ENCODE measurements around the gene KHK. TPM values are rescaled to one million over a fixed set of nuclear protein-coding genes. Genes with fewer than 3 reads are reported as not detected.

KHK gene
- total RNA-seq = 10 to 100 TPM in 1 of 2 experiments, 1 to 10 TPM in 1; 9.7 to 10.6 TPM

- Mint-ChIP-seq H3K4me1 (peaks cover 41% of the 10 kb centered on the region), H3K27ac (peak within 1 kb of the TSS; percentile 90), H3K4me3 (peak within 1 kb of the TSS; percentile 79), H3K9me3 (no peaks in the 10 kb centered on the region), H3K36me3 (ENCODE audit: low read depth) (no peaks in the 10 kb centered on the region), H3K27me3 (no peaks in the 10 kb centered on the region)
- DNase-seq = peak; percentile 36
- CTCF ChIA-PET = interaction anchor here (0.7 to 4.4 kb wide), 11 partner anchors 13 to 636 kb away, joined by 3 to 21 read pairs (median 4); partner anchors contain the start of genes OST4 and PREB
- POLR2A ChIA-PET = interaction anchor here (0.6 to 1.0 kb wide), 2 partner anchors 18 to 407 kb away, joined by 3 read pairs; no protein-coding TSS in a partner anchor
These were observed at the start of gene KHK for GRCh38 chr2:27086724-27087593. KHK (plus strand) TSS chr2:27086772; CDS start chr2:27087260, 488 bp downstream.

- Mint-ChIP-seq H3K36me3 (ENCODE audit: low read depth) (peaks cover 50% of the 10 kb centered on the region), H3K4me3 (no peak overlapping the region), H3K27me3 (no peaks in the 10 kb centered on the region), H3K9me3 (no peaks in the 10 kb centered on the region), H3K27ac (no peak overlapping the region), H3K4me1 (peaks cover 27% of the 10 kb centered on the region)
- DNase-seq = no peak
- ChIA-PET CTCF (interaction anchor here (1.0 to 4.3 kb wide), 3 partner anchors 12 to 330 kb away, joined by 3 to 29 read pairs (median 6); partner anchors contain the start of gene AGBL5), POLR2A (no interaction called here)
These were observed 48.6 kb upstream of the KHK start for GRCh38 chr2:27038012-27038411.

DNA sequence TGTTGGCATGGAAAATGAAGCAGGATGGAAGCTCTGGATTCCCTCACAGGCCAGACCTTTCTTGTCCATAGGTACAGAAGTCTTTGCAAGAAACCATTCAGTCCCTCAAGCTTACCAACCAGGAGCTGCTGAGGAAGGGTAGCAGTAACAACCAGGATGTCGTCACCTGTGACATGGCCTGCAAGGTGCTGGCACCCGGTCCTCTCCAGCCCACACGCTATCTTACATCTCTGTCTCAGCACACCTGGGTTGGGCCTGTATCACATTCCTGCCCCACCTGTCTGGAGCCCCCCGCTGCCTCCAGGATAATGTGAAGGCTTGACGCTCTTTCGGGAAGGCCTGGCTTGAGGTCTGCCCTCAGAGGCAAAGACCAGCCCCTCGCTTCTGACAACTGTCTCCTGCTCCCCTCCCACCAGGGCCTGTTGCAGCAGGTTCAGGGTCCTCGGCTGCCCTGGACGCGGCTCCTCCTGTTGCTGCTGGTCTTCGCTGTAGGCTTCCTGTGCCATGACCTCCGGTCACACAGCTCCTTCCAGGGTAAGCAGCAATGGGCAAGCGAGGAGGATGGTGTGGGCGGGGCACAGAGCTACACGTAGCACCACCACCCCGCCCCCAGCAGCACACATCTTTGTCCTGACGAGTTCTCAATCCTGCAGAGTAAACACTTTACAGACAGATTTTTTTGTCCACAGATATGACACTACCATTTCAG is 47.8 kb upstream of the KHK start:
- Mint-ChIP-seq H3K4me1 (peaks cover 22% of the 10 kb centered on the region), H3K36me3 (ENCODE audit: low read depth) (peaks cover 48% of the 10 kb centered on the region), H3K27me3 (no peaks in the 10 kb centered on the region), H3K4me3 (no peak overlapping the region), H3K27ac (peak overlapping the region; percentile 62), H3K9me3 (no peaks in the 10 kb centered on the region)
- ChIA-PET POLR2A (interaction anchor here (1.0 kb wide), 1 partner anchor 13 kb away, joined by 3 read pairs; the partner anchor contains the start of gene AGBL5), CTCF (interaction anchor here (0.6 to 4.3 kb wide), 4 partner anchors 12 to 79 kb away, joined by 3 to 29 read pairs (median 5); partner anchors contain the start of gene AGBL5)
- no peak for DNase-seq

DNA sequence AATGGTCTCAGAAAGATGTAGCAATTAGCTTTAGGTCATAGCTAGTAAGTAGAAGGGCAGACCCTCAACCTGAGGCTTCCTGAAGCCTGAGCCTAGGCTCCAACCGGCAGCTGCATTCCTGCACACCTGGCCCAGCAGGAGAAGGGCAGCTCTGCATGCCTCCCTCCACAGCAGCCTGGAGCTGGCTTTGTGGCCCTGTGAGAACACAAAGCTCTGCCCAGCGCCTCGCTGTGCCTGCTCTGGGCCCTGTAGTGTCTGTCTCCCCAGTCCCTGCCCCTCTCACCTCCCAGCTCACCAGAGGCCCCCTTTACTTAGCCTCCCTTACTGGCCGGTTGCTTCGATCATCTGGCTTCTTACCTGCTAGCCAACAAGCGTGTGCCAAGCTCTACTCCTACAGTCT is 47.1 kb upstream of the KHK start:
- ChIA-PET POLR2A (interaction anchor here (0.5 to 1.0 kb wide), 2 partner anchors 12 to 23 kb away, joined by 3 read pairs; partner anchors contain the start of gene AGBL5), CTCF (interaction anchor here (0.5 to 4.3 kb wide), 5 partner anchors 11 to 253 kb away, joined by 3 to 29 read pairs (median 4); partner anchors contain the start of gene AGBL5)
- Mint-ChIP-seq H3K4me1 (peaks cover 16% of the 10 kb centered on the region), H3K36me3 (ENCODE audit: low read depth) (peaks cover 42% of the 10 kb centered on the region), H3K27me3 (no peaks in the 10 kb centered on the region), H3K9me3 (no peaks in the 10 kb centered on the region), H3K4me3 (no peak overlapping the region), H3K27ac (no peak overlapping the region)
- DNase-seq = no peak

GRCh38 chr2:27039871-27040270 is 46.7 kb upstream of the KHK start:
- Mint-ChIP-seq H3K27ac (no peak overlapping the region), H3K4me3 (no peak overlapping the region), H3K4me1 (peaks cover 13% of the 10 kb centered on the region), H3K9me3 (no peaks in the 10 kb centered on the region), H3K36me3 (ENCODE audit: low read depth) (peaks cover 43% of the 10 kb centered on the region), H3K27me3 (no peaks in the 10 kb centered on the region)
- CTCF ChIA-PET = interaction anchor here (0.5 to 4.3 kb wide), 5 partner anchors 10 to 253 kb away, joined by 3 to 29 read pairs (median 4); partner anchors contain the start of gene AGBL5
- POLR2A ChIA-PET = no interaction called here
- DNase-seq = no peak

GRCh38 chr2:27040282-27040681 is 46.3 kb upstream of the KHK start:
- no peak for DNase-seq
- peaks cover 39% of the 10 kb centered on the region for H3K36me3 Mint-ChIP-seq (ENCODE audit: low read depth)
- H3K4me3 Mint-ChIP-seq = no peak overlapping the region
- ChIA-PET POLR2A (no interaction called here), CTCF (interaction anchor here (1.2 to 4.3 kb wide), 2 partner anchors 10 to 13 kb away, joined by 4 to 29 read pairs; partner anchors contain the start of gene AGBL5)
- no peaks in the 10 kb centered on the region for H3K27me3 Mint-ChIP-seq
- H3K27ac Mint-ChIP-seq = no peak overlapping the region
- no peaks in the 10 kb centered on the region for H3K9me3 Mint-ChIP-seq
- H3K4me1 Mint-ChIP-seq = peaks cover 9% of the 10 kb centered on the region

DNA sequence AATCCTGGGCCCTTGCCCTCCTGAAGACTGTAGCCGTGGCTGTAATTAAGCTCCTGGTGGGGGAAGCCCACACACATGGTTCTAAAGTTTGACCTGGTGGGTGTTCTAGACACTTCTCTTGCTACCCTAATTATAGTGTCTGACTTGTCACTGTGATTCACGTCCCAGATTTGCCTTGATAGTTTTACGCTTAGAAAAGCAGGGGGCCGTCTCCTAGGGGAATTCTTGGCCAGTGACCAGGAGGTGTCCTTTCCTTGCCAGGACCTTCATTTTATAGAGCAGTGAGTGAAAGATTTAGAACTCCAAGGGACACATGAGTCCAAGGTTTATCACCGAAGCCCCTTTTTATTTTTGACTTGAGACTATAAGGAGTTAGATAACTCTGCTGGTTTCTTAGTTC is 44.8 kb upstream of the KHK start:
- DNase-seq = no peak
- Mint-ChIP-seq H3K4me1 (peaks cover 5% of the 10 kb centered on the region), H3K27ac (no peak overlapping the region), H3K36me3 (ENCODE audit: low read depth) (peaks cover 30% of the 10 kb centered on the region), H3K4me3 (no peak overlapping the region), H3K27me3 (no peaks in the 10 kb centered on the region), H3K9me3 (no peaks in the 10 kb centered on the region)
- POLR2A ChIA-PET = no interaction called here
- CTCF ChIA-PET = interaction anchor here (0.6 kb wide), 1 partner anchor 25 kb away, joined by 5 read pairs; no protein-coding TSS in a partner anchor

DNA sequence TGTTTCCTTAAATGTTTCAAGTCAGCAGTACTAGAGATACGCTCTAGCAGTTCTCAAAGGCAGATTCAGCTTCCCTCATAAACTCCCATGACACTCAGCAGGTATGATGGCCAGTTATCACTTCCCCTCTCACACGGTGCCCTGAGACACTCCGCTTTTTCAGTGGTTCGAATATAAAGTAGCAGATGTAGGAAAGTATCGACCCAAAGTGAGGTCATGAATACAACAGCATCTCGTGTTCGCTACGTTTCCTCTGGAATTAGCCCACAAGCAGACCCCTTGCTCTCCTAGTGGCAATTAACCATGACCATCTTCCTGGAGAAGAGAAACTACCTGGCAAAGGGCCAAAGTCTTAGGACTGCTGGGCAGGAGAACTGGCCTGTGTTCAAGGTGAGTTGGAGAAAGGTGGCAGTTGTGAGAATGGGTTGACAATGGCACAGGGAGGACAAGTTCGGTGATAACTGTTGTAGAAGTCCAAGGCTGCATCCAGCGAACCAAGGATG is 44.4 kb upstream of the KHK start:
- H3K36me3 Mint-ChIP-seq (ENCODE audit: low read depth) = peaks cover 28% of the 10 kb centered on the region
- no peak for DNase-seq
- H3K9me3 Mint-ChIP-seq = no peaks in the 10 kb centered on the region
- POLR2A ChIA-PET = no interaction called here
- peaks cover 5% of the 10 kb centered on the region for H3K4me1 Mint-ChIP-seq
- no peak overlapping the region for H3K27ac Mint-ChIP-seq
- no peak overlapping the region for H3K4me3 Mint-ChIP-seq
- CTCF ChIA-PET = interaction anchor here (0.6 kb wide), 1 partner anchor 26 kb away, joined by 5 read pairs; no protein-coding TSS in a partner anchor
- H3K27me3 Mint-ChIP-seq = no peaks in the 10 kb centered on the region

DNA sequence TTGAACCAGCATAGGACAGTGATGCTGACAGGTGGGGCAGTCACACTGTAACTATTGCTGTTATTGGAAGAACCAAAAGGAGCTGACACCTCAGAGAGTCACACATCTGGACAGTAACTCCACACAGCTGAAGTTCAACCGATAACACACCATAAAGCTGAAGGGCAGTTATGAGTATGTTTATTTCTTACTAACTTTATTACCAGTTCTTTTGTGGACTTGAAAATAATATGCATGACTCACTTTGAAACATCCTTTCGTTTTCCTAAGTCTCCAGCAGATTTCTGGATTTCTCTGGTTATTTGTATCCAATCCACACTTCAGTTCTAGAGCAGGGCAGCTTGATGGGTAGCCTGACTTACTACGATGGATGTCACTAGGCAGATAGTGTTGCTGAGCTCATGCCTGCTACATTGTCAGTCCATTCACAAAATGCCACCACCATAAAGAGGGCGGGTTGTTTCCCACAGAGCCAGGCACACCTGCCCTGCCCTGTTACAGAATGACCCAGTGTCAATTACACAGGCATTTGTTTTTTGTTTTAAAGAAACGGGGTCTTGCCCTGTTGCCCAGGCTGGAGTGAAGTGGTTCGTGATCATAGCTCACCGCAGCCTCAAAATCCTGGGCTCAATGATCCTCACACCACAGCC is 43.5 kb upstream of the KHK start:
- no peak overlapping the region for H3K4me3 Mint-ChIP-seq
- H3K27ac Mint-ChIP-seq = no peak overlapping the region
- no peak for DNase-seq
- ChIA-PET POLR2A (interaction anchor here (0.7 kb wide), 1 partner anchor 29 kb away, joined by 3 read pairs; no protein-coding TSS in a partner anchor), CTCF (interaction anchor here (0.7 kb wide), 1 partner anchor 9 kb away, joined by 3 read pairs; no protein-coding TSS in a partner anchor)
- peaks cover 5% of the 10 kb centered on the region for H3K4me1 Mint-ChIP-seq
- no peaks in the 10 kb centered on the region for H3K9me3 Mint-ChIP-seq
- H3K36me3 Mint-ChIP-seq (ENCODE audit: low read depth) = peaks cover 22% of the 10 kb centered on the region
- H3K27me3 Mint-ChIP-seq = no peaks in the 10 kb centered on the region

DNA sequence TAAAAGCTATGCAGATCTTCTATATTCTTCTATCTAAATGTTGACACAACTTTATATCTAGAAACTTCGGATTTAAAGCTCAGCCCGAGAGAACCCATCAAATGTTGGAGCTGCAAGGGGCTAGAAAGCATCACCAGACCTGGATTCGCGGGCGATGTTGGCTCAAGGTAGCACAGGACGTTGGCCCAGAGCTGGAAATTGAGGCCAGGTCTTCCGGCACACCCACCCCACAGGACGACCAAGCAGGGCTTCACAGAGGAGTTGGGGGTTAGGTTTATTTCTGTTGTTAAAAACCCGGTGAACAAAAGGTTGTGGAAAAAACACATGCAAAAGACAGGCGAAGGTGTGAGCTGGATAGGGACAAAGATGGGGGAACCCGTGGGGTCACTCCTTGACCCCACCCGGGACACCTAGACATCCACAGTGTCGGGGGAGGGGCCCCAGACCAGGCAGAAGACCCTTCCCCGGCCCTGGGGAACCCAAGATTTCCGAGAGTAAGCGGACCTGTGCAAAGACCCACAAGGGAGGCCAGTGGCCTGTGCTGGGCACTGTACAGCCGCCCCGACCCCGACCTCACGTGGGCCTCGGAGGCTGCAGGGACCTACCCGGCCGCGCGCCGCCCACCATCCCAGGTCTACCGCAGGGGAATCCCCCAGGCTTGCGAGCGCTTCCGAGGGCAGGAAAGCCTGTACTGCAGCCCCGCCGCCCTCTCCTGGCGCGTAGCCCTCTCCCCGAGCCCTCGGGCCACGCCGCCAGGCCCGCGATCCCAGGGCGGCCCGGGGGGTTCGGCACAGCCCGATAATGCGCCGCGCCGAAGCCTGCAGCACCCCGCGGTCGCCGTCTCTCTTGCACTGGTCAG is 36.9 kb upstream of the KHK start:
- ChIA-PET CTCF (interaction anchor here (0.6 to 3.7 kb wide), 14 partner anchors 10 to 290 kb away, joined by 3 to 29 read pairs (median 4); partner anchors contain the start of genes KHK and OST4), POLR2A (no interaction called here)
- Mint-ChIP-seq H3K4me1 (peaks cover 23% of the 10 kb centered on the region), H3K36me3 (ENCODE audit: low read depth) (peaks cover 5% of the 10 kb centered on the region), H3K27me3 (peaks cover 5% of the 10 kb centered on the region), H3K9me3 (no peaks in the 10 kb centered on the region), H3K4me3 (peak overlapping the region; percentile 96), H3K27ac (peak overlapping the region; percentile 98)
- DNase-seq = peak; percentile 53
